Mucosa of descending colon (tissue), 3 donors: ENCODE results near the gene TEP1. TPM values are rescaled to one million over a fixed set of nuclear protein-coding genes. Genes with fewer than 3 reads are reported as not detected.

ENCODE experiments used
- ATAC-seq: fragments of 200-7000 bp; cut with Tn5 transposase; one replicate; pipeline ENCODE4 v1.9.1; 2020; ENCODE audit warnings: mild to moderate bottlenecking, moderate library complexity
- DNase-seq, 3 donors: peaks; one replicate each; pipeline ENCODE4 v3.0.0-alpha.2; 2020
- H3K36me3 ChIP-seq: fragments of 200-600 bp; one replicate; pipeline ENCODE4 v1.8.0; 2021; ENCODE audit warnings: low read depth, mild to moderate bottlenecking
- H3K4me1 ChIP-seq: fragments of 200-600 bp; one replicate; pipeline ENCODE4 v1.8.0; 2021; ENCODE audit warnings: low read depth, mild to moderate bottlenecking
- H3K4me3 ChIP-seq: fragments of 200-600 bp; one replicate; pipeline ENCODE4 v1.8.0; 2021; ENCODE audit warnings: mild to moderate bottlenecking
- H3K9me3 ChIP-seq: fragments of 200-600 bp; one replicate; pipeline ENCODE4 v1.8.0; 2021; ENCODE audit warnings: mild to moderate bottlenecking
- CTCF ChIP-seq: fragments of 200-600 bp; IDR thresholded peaks from one replicate; pipeline ENCODE4 v1.8.0; 2022; ENCODE audit warnings: antibody characterized with exemption, mild to moderate bottlenecking
- intact Hi-C, 2 donors: fragments of 100-400 bp; cut with DNase I in 1 of 2; cut with micrococcal nuclease in 1 of 2; formaldehyde crosslinking; loops; one replicate each; pipeline versions ENCODE4 v1.11.0 to v1.11.1; 2022; cut with DNase I, micrococcal nuclease
- total RNA-seq, 3 donors: library from RNA; stranded (reverse); fragmentation: NEBNext Ultra II Directional in 2 of 3; extraction: Animal tissue kit (Norgen Biotek cat#: 25700) in 2 of 3; gene quantifications; one replicate each; pipeline versions ENCODE4 v1.2.1 to v1.2.4, GENCODE V29; 2021 to 2023
- donor health status: DM: no; HTN: no; CAD: no; lungs with moderate emphysema.
- donor health status: DM: no; HTN: no; CAD: no.
- donor health status: DM: no; HTN: yes; CAD: no.

Gene TEP1
- total RNA-seq, 3 donors from 2014 or later = 68.7 to 121 (median 85.8) TPM

- Histone ChIP-seq H3K4me1 (peaks cover 19% of the 10 kb centered on the region), H3K9me3 (no peaks in the 10 kb centered on the region), H3K4me3 (no peak overlapping the region), H3K36me3 (peaks cover 12% of the 10 kb centered on the region)
- intact Hi-C loops = loop anchor here in 1 of 2 donors (10.0 kb wide), 1 partner anchor 54 kb away; no protein-coding TSS in a partner anchor
- no peak for TF ChIP-seq CTCF
- DNase-seq (no peak), ATAC-seq (no peak)
Measured at GRCh38 chr14:20409226-20409625, 4.1 kb downstream of the TEP1 start.

- Histone ChIP-seq H3K4me1 (peaks cover 3% of the 10 kb centered on the region), H3K36me3 (peaks cover 23% of the 10 kb centered on the region), H3K4me3 (no peak overlapping the region), H3K9me3 (no peaks in the 10 kb centered on the region)
- TF ChIP-seq CTCF = no peak
- ATAC-seq (no peak), DNase-seq (no peak)
- intact Hi-C loops = loop anchor here in 1 of 2 donors (10.0 kb wide), 1 partner anchor 49 kb away; no protein-coding TSS in a partner anchor
Measured at GRCh38 chr14:20403521-20403920, 9.8 kb downstream of the TEP1 start.

- DNase-seq = no peak
- Histone ChIP-seq H3K36me3 (peaks cover 25% of the 10 kb centered on the region), H3K4me1 (no peaks in the 10 kb centered on the region), H3K9me3 (no peaks in the 10 kb centered on the region), H3K4me3 (no peak overlapping the region)
- peak; percentile 87 for ATAC-seq
- intact Hi-C loops = loop anchor here in 1 of 2 donors (10.0 kb wide), 1 partner anchor 46 kb away; no protein-coding TSS in a partner anchor
- TF ChIP-seq CTCF = no peak
Measured at GRCh38 chr14:20400965-20401593, 12.2 kb downstream of the TEP1 start.

GRCh38 chr14:20400589-20400964 is 12.7 kb downstream of the TEP1 start:
- no peaks in the 10 kb centered on the region for H3K4me1 ChIP-seq
- DNase-seq (no peak), ATAC-seq (peak; percentile 56)
- no peaks in the 10 kb centered on the region for H3K9me3 ChIP-seq
- H3K4me3 ChIP-seq = no peak overlapping the region
- intact Hi-C loops = loop anchor here in 1 of 2 donors (10.0 kb wide), 1 partner anchor 46 kb away; no protein-coding TSS in a partner anchor
- peaks cover 29% of the 10 kb centered on the region for H3K36me3 ChIP-seq
- no peak for TF ChIP-seq CTCF

- no peak for DNase-seq
Measured at GRCh38 chr14:20397511-20397910, 15.8 kb downstream of the TEP1 start.

More at GRCh38 chr14:20397511-20397910, 15.8 kb downstream of the TEP1 start:
- intact Hi-C loops = no loop called here
- H3K4me3 ChIP-seq = no peak overlapping the region
- H3K36me3 ChIP-seq = peaks cover 24% of the 10 kb centered on the region
- no peaks in the 10 kb centered on the region for H3K9me3 ChIP-seq
- ATAC-seq = no peak
- H3K4me1 ChIP-seq = no peaks in the 10 kb centered on the region
- TF ChIP-seq CTCF = no peak
